ENCODE data around the gene CMTM6. TPM values are rescaled to one million over a fixed set of nuclear protein-coding genes. Genes with fewer than 3 reads are reported as not detected.

The CMTM6 gene
- total and polyA plus RNA-seq, 9 of the 15 experiments (the other 6 are each of a cell fraction or from before 2014, with no cell fraction given): 8.9 to 39.7 (median 19.5) TPM

- TF ChIP-seq ZKSCAN8 (CRISPR knock-in tag; IDR thresholded peaks at IDR 0.05) (no peak), NCOR1 (IDR thresholded peaks at IDR 0.05) (peak; percentile 69), TAF1 (IDR thresholded peaks at IDR 0.05; ENCODE audit: control insufficient read depth, extremely low read depth, insufficient read depth, low read length, severe bottlenecking) (peak; percentile 61), CBX3 (IDR thresholded peaks at IDR 0.05; ENCODE audit: borderline replicate concordance in 1 of 2, low read length in 2 of 2) (peak in 1 of 2 experiments; percentile 68; a peak in 1 of 3 replicates), ETV1 (tag; conservative IDR thresholded peaks at IDR 0.05; ENCODE audit: low read depth) (peak; percentile 39; the same call in 1 of the 2 replicates), ESRRA (IDR thresholded peaks at IDR 0.05; ENCODE audit: borderline replicate concordance, low read depth) (peak; percentile 93; the same call in 1 of the 2 replicates), ZBTB11 (CRISPR knock-in tag; IDR thresholded peaks at IDR 0.05) (peak in 1 of 3 experiments; percentile 71; a peak in 2 of 6 replicates), ZFP91 (CRISPR knock-in tag; IDR thresholded peaks at IDR 0.05) (no peak), EP400 (IDR thresholded peaks at IDR 0.05) (peak; percentile 62), BRD9 (IDR thresholded peaks at IDR 0.05; ENCODE audit: low read depth, partially characterized antibody) (peak; percentile 61), EHMT2 (IDR thresholded peaks at IDR 0.05) (peak; percentile 16; the same call in 1 of the 2 replicates), FOXM1 (IDR thresholded peaks at IDR 0.05; ENCODE audit: low read depth) (0 out of 2 replicates have a peak, but pooled peaks have one; percentile 57), FOXM1 (CRISPR knock-in tag; IDR thresholded peaks at IDR 0.05; ENCODE audit: low read depth) (no peak), NFRKB (IDR thresholded peaks at IDR 0.05; ENCODE audit: low read depth) (peak; percentile 46; the same call in 1 of the 2 replicates), SIN3A (IDR thresholded peaks at IDR 0.05; ENCODE audit: borderline replicate concordance in 2 of 2, control insufficient read depth in 1 of 2, low read depth in 2 of 2, low read length in 2 of 2) (peak; percentile 59 to 74; a peak in 2 of 4 replicates), SPI1 (IDR thresholded peaks at IDR 0.05; ENCODE audit: borderline replicate concordance, low read depth, low read length) (no peak), NCOA4 (IDR thresholded peaks at IDR 0.05; ENCODE audit: partially characterized antibody) (no peak), EZH2 (IDR thresholded peaks at IDR 0.05; ENCODE audit: borderline replicate concordance, low read depth, low read length) (no peak), ATF3 (IDR thresholded peaks at IDR 0.05) (no peak), ATF3 (CRISPR knock-in tag; conservative IDR thresholded peaks at IDR 0.05) (no peak)
These were observed at the start of gene CMTM6 (continued) for GRCh38 chr3:32502118-32502945.

Measured in K562 (cell line).